GM20000 (cell line): ENCODE data around the gene RDH5.

Experiments used
- DNase-seq: peaks from one replicate; pipeline ENCODE4 v3.0.0; 2012; ENCODE audit warnings: low spot score
- CTCF ChIP-seq: IDR thresholded peaks from 2 replicates; pipeline ENCODE4 v1.5.1; 2012; ENCODE audit warnings: mild to moderate bottlenecking, control low read depth; ENCODE audit errors: extremely low read depth, missing control alignments

RDH5 gene

GRCh38 chr12:55733858-55734257 lies 13.7 kb downstream of the RDH5 start:
- DNase-seq: no peak
- no peak for TF ChIP-seq CTCF

- TF ChIP-seq CTCF: no peak
- no peak for DNase-seq
Observed at GRCh38 chr12:55734595-55734994, 14.4 kb downstream of the RDH5 start.

- TF ChIP-seq CTCF: no peak
- no peak for DNase-seq
Observed at GRCh38 chr12:55736076-55736475, 15.9 kb downstream of the RDH5 start.

- TF ChIP-seq CTCF: peak; percentile 81
- DNase-seq: peak; percentile 63
Observed at GRCh38 chr12:55736780-55737580, 16.8 kb downstream of the RDH5 start.

- no peak for DNase-seq
- no peak for TF ChIP-seq CTCF
Observed at GRCh38 chr12:55737581-55738122, 17.5 kb downstream of the RDH5 start.

- peak; percentile 84 for DNase-seq
Observed at GRCh38 chr12:55738123-55739024, 18.2 kb downstream of the RDH5 start.

More at GRCh38 chr12:55738123-55739024, 18.2 kb downstream of the RDH5 start:
- TF ChIP-seq CTCF: peak; percentile 71
